ENCODE data around the gene PLD5. TPM values are rescaled to one million over a fixed set of nuclear protein-coding genes. Genes with fewer than 3 reads are reported as not detected.
"Not testable (repeated sequence)": the region's sequence is repeated elsewhere in the genome, so short reads cannot be mapped to it uniquely, and the experiment has no call there.

Gene PLD5
- polyA plus RNA-seq, 3 donors = not detected

DNA sequence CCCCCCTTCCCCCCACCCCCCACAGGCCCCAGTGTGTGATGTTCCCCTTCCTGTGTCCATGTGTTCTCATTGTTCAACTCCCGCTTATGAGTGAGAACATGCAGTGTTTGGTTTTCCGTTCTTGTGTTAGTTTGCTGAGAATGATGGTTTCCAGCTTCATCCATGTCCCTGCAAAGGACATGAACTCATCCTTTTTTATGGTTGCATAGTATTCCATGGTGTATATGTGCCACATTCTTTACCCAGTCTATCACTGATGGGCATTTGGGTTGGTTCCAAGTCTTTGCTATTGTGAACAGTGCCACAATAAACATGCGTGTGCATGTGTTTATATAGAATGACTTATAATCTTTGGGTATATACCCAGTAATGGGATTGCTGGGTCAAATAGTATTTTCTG is 466.3 kb downstream of the PLD5 start:
- H3K36me3 Mint-ChIP-seq; H3K27me3 Mint-ChIP-seq (ENCODE audit: low read depth in 3 of 3): not testable (repeated sequence)

DNA sequence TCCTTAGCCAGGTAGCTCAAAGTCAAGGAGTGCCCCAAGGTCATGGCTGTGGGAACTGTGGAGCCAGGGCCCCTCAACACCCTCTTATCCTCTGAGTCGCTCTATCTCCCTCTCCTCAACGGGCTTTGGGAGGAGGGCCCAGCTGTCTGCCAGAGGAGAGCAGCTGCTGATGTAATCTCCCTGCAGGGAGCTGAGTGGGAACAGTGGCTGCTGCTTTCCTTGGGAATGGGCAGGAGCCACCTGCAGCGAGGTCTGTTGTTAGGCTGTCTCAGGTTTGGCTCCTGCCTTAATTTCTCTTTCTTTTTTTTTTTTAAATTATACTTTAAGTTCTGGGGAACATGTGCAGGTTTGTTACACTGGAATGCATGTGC is 466.8 kb downstream of the PLD5 start:
- H2AFZ ChIP-seq (ENCODE audit: insufficient read depth, low read depth, low read length, poor library complexity, severe bottlenecking) = no peak overlapping the region
- intact Hi-C loops (cut with micrococcal nuclease) = no loop called here
- TF ChIP-seq, protein P1, sequence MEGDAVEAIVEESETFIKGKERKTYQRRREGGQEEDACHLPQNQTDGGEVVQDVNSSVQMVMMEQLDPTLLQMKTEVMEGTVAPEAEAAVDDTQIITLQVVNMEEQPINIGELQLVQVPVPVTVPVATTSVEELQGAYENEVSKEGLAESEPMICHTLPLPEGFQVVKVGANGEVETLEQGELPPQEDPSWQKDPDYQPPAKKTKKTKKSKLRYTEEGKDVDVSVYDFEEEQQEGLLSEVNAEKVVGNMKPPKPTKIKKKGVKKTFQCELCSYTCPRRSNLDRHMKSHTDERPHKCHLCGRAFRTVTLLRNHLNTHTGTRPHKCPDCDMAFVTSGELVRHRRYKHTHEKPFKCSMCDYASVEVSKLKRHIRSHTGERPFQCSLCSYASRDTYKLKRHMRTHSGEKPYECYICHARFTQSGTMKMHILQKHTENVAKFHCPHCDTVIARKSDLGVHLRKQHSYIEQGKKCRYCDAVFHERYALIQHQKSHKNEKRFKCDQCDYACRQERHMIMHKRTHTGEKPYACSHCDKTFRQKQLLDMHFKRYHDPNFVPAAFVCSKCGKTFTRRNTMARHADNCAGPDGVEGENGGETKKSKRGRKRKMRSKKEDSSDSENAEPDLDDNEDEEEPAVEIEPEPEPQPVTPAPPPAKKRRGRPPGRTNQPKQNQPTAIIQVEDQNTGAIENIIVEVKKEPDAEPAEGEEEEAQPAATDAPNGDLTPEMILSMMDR (IDR thresholded peaks at IDR 0.05) = no peak
- H3K27ac ChIP-seq (ENCODE audit: low read depth in 1 of 2, low read length in 2 of 2) = no peak overlapping the region
- H3K4me2 ChIP-seq (replicated peaks; ENCODE audit: extremely low read depth, low read length, poor library complexity, severe bottlenecking) = no peak overlapping the region
- H4K20me1 ChIP-seq (ENCODE audit: insufficient read depth, low read length) = no peaks in the 10 kb centered on the region
- H3K4me3 ChIP-seq (replicated peaks in 1 of 3; ENCODE audit: low read depth in 2 of 3, low read length in 3 of 3) = no peak overlapping the region
- no peak overlapping the region for H3K9ac ChIP-seq (ENCODE audit: insufficient read depth, low read length, poor library complexity, severe bottlenecking)
- no peaks in the 10 kb centered on the region for H3K4me1 ChIP-seq (ENCODE audit: control insufficient read depth in 1 of 2, insufficient read depth in 2 of 2, low read length in 2 of 2)
- no peaks in the 10 kb centered on the region for H3K36me3 ChIP-seq (replicated peaks in 1 of 2; ENCODE audit: control insufficient read depth in 1 of 2, insufficient read depth in 2 of 2, low read length in 2 of 2)
- H3K27me3 ChIP-seq (ENCODE audit: control insufficient read depth in 2 of 2, insufficient read depth in 2 of 2, low read length in 2 of 2) = no peaks in the 10 kb centered on the region
- H3K9me3 Mint-ChIP-seq = peaks cover 4 to 19% (median 7%) of the 10 kb centered on the region in 7 donors
- H3K36me3 Mint-ChIP-seq = no peaks in the 10 kb centered on the region
- peaks cover 2 to 5% (median 2%) of the 10 kb centered on the region in 3 donors for H3K27me3 Mint-ChIP-seq (ENCODE audit: low read depth in 3 of 3)
- H3K9me3 ChIP-seq (replicated peaks in 1 of 2; ENCODE audit: control insufficient read depth in 1 of 2, insufficient read depth in 1 of 2, low read length in 2 of 2) = peaks cover 0 to 20% of the 10 kb centered on the region in 2 donors
- H3K4me3 Mint-ChIP-seq = no peak overlapping the region
- H3K79me2 ChIP-seq (ENCODE audit: insufficient read depth, low read length) = no peaks in the 10 kb centered on the region
- H3K4me1 Mint-ChIP-seq = no peaks in the 10 kb centered on the region
- H3K27ac Mint-ChIP-seq = no peak overlapping the region
- WGBS (ENCODE audit: insufficient coverage) = 83% methylated on average over 2 of the region's 3 CpGs
- no peak for DNase-seq

More for the DNA sequence above, 466.3 kb downstream of the PLD5 start:
- H3K36me3 ChIP-seq (replicated peaks in 1 of 2; ENCODE audit: control insufficient read depth in 1 of 2, insufficient read depth in 2 of 2, low read length in 2 of 2); H3K27ac Mint-ChIP-seq; H3K4me3 ChIP-seq (replicated peaks in 1 of 3; ENCODE audit: low read depth in 2 of 3, low read length in 3 of 3); DNase-seq; H3K27ac ChIP-seq (ENCODE audit: low read depth in 1 of 2, low read length in 2 of 2); H3K9ac ChIP-seq (ENCODE audit: insufficient read depth, low read length, poor library complexity, severe bottlenecking); H3K4me1 ChIP-seq (ENCODE audit: control insufficient read depth in 1 of 2, insufficient read depth in 2 of 2, low read length in 2 of 2); H3K27me3 ChIP-seq (ENCODE audit: control insufficient read depth in 2 of 2, insufficient read depth in 2 of 2, low read length in 2 of 2); H3K4me2 ChIP-seq (replicated peaks; ENCODE audit: extremely low read depth, low read length, poor library complexity, severe bottlenecking); H3K79me2 ChIP-seq (ENCODE audit: insufficient read depth, low read length); H3K4me3 Mint-ChIP-seq; H3K4me1 Mint-ChIP-seq; intact Hi-C loops (cut with micrococcal nuclease); H2AFZ ChIP-seq (ENCODE audit: insufficient read depth, low read depth, low read length, poor library complexity, severe bottlenecking); H4K20me1 ChIP-seq (ENCODE audit: insufficient read depth, low read length): not testable (repeated sequence)
- peaks cover 0 to 20% of the 10 kb centered on the region in 2 donors for H3K9me3 ChIP-seq (replicated peaks in 1 of 2; ENCODE audit: control insufficient read depth in 1 of 2, insufficient read depth in 1 of 2, low read length in 2 of 2)
- H3K9me3 Mint-ChIP-seq = peaks cover 4 to 21% (median 7%) of the 10 kb centered on the region in 7 donors
- 100% methylated on average over 1 of the region's 3 CpGs for WGBS (ENCODE audit: insufficient coverage)
